DND-41 (cell line): ENCODE data around the gene LCN2.

Source experiments
- ATAC-seq: fragments of 200-7000 bp; cut with Tn5 transposase; 3 replicates; pipeline ENCODE4 v1.9.1; 2021; ENCODE audit warnings: low read depth; ENCODE audit not compliant: insufficient read depth
- DNase-seq: peaks from one replicate; pipeline ENCODE4 v3.0.0-alpha.2; 2020
- H2AFZ ChIP-seq: 2 replicates; pipeline ENCODE4 v1.6.0; 2012; ENCODE audit warnings: low read depth, low read length
- H3K27ac ChIP-seq: 2 replicates; pipeline ENCODE4 v1.5.1; 2012; ENCODE audit warnings: low read length, inconsistent platforms
- H3K27me3 ChIP-seq: fragments of 200-600 bp; sonication (generic); 2 replicates; pipeline ENCODE4 v1.6.0; 2012; ENCODE audit warnings: low read length, mild to moderate bottlenecking, inconsistent platforms; ENCODE audit not compliant: insufficient read depth, poor library complexity
- H3K36me3 ChIP-seq: 2 replicates; pipeline ENCODE4 v1.5.1; 2012; ENCODE audit warnings: low read length, inconsistent platforms; ENCODE audit not compliant: insufficient read depth
- H3K4me1 ChIP-seq: 2 replicates; pipeline ENCODE4 v1.5.1; 2012; ENCODE audit warnings: mild to moderate bottlenecking, low read length; ENCODE audit not compliant: insufficient read depth
- H3K4me2 ChIP-seq: 2 replicates; pipeline ENCODE4 v1.6.0; 2012; ENCODE audit warnings: mild to moderate bottlenecking, moderate library complexity, low read length, inconsistent platforms; ENCODE audit not compliant: insufficient read depth
- H3K4me3 ChIP-seq, 2 experiments: fragments of 200-600 bp in 1 of 2; shearing (Covaris generic) in 1 of 2; 2 replicates each; pipeline ENCODE4 v1.5.1; 2012 to 2016; ENCODE audit warnings: inconsistent platforms in 2 of 2, low read length in 2 of 2, mild to moderate bottlenecking in 2 of 2, low read depth in 1 of 2, moderate library complexity in 1 of 2
- H3K79me2 ChIP-seq: 2 replicates; pipeline ENCODE4 v1.6.0; 2012; ENCODE audit warnings: low read length, inconsistent platforms; ENCODE audit not compliant: insufficient read depth
- H3K9ac ChIP-seq: 2 replicates; pipeline ENCODE4 v1.6.0; 2012; ENCODE audit warnings: low read depth, mild to moderate bottlenecking, inconsistent platforms, low read length, moderate library complexity
- H3K9me3 ChIP-seq: 2 replicates; pipeline ENCODE4 v1.5.1; 2012; ENCODE audit warnings: low read length, moderate library complexity, mild to moderate bottlenecking, inconsistent platforms; ENCODE audit not compliant: insufficient read depth, severe bottlenecking
- H4K20me1 ChIP-seq: 2 replicates; pipeline ENCODE4 v1.6.0; 2012; ENCODE audit warnings: low read length; ENCODE audit not compliant: insufficient read depth
- CTCF ChIP-seq: IDR thresholded peaks from 2 replicates; pipeline ENCODE4 v1.5.1; 2012; ENCODE audit warnings: borderline replicate concordance, low read length, moderate library complexity, mild to moderate bottlenecking; ENCODE audit not compliant: poor library complexity, severe bottlenecking; ENCODE audit errors: extremely low read depth
- EZH2 ChIP-seq: IDR thresholded peaks from 3 replicates; pipeline ENCODE4 v1.6.1; 2012; ENCODE audit warnings: borderline replicate concordance, low read depth, mild to moderate bottlenecking, moderate library complexity, low read length, inconsistent platforms; ENCODE audit not compliant: severe bottlenecking

LCN2 gene

GRCh38 chr9:128145951-128146351 lies 3.3 kb upstream of the LCN2 start:
- no peak overlapping the region for H3K4me2 ChIP-seq
- no peaks in the 10 kb centered on the region for H3K9me3 ChIP-seq
- no peak for TF ChIP-seq CTCF
- no peak for TF ChIP-seq EZH2
- no peaks in the 10 kb centered on the region for H3K27me3 ChIP-seq
- ATAC-seq (no peak), DNase-seq (no peak)
- no peak overlapping the region for H3K9ac ChIP-seq
- no peaks in the 10 kb centered on the region for H3K79me2 ChIP-seq
- peaks cover 4% of the 10 kb centered on the region; the same call in 1 of the 2 replicates for H3K4me1 ChIP-seq
- no peaks in the 10 kb centered on the region for H3K36me3 ChIP-seq
- no peak overlapping the region for H2AFZ ChIP-seq
- no peak overlapping the region for H3K4me3 ChIP-seq
- no peaks in the 10 kb centered on the region for H4K20me1 ChIP-seq
- H3K27ac ChIP-seq: no peak overlapping the region

GRCh38 chr9:128146591-128147120 lies 2.6 kb upstream of the LCN2 start:
- Histone ChIP-seq H3K27me3 (no peaks in the 10 kb centered on the region), H3K4me2 (no peak overlapping the region)
- no peak for TF ChIP-seq CTCF
- TF ChIP-seq EZH2: no peak

GRCh38 chr9:128148509-128149000 lies 698 bp upstream of the LCN2 start:
- H3K9ac ChIP-seq: no peak overlapping the region
- H3K4me1 ChIP-seq: no peaks in the 10 kb centered on the region
- no peaks in the 10 kb centered on the region for H3K9me3 ChIP-seq
- DNase-seq: no peak
- H3K79me2 ChIP-seq: no peaks in the 10 kb centered on the region
- no peak for TF ChIP-seq EZH2
- no peak for TF ChIP-seq CTCF
- H3K27me3 ChIP-seq: no peaks in the 10 kb centered on the region
- H2AFZ ChIP-seq: no peak overlapping the region
- H3K27ac ChIP-seq: no peak overlapping the region
- no peak for ATAC-seq
- no peak overlapping the region for H3K4me2 ChIP-seq
- H4K20me1 ChIP-seq: no peaks in the 10 kb centered on the region
- H3K36me3 ChIP-seq: no peaks in the 10 kb centered on the region
- no peak overlapping the region for H3K4me3 ChIP-seq

More at GRCh38 chr9:128146591-128147120, 2.6 kb upstream of the LCN2 start:
- Histone ChIP-seq H3K27ac (no peak overlapping the region), H2AFZ (no peak overlapping the region), H3K9ac (no peak overlapping the region), H3K4me1 (peaks cover 4% of the 10 kb centered on the region; the same call in 1 of the 2 replicates), H3K36me3 (no peaks in the 10 kb centered on the region), H3K4me3 (no peak overlapping the region), H3K79me2 (no peaks in the 10 kb centered on the region), H4K20me1 (no peaks in the 10 kb centered on the region), H3K9me3 (no peaks in the 10 kb centered on the region)
- ATAC-seq: no peak
- no peak for DNase-seq
